Inflammatory macrophage treated with lipopolysaccharide for 1 hour (primary cell): Measurements from ENCODE around the gene LBX1.
A peak's percentile ranks its signal among the peaks of the same experiment; 100 is the strongest.
"Not testable (repeated sequence)": the region's sequence is repeated elsewhere in the genome, so short reads cannot be mapped to it uniquely, and the experiment has no call there.

Experiments
- DNase-seq, 2 donors: peaks; one replicate each; pipeline ENCODE4 v3.0.0-alpha.2; 2020 to 2022

LBX1 gene

DNA sequence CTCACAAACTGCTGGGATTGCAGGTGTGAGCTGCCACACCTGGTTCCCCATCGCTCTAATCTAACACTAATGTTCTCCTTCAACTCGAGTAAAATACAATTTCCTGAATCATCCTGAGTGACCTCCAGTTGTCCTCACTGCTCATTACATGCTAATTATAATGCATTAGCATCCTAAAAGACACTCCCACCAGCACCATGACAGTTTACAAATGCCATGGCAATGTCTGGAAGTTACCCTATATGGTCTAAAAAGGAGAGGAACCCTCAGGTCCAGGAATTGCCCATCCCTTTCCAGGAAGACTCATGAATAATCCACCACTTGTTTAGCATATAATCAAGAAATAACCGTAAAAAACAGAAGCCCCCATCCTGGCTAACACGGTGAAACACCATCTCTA, 26.6 kb downstream of the LBX1 start:
- DNase-seq, result not testable (repeated sequence)

DNA sequence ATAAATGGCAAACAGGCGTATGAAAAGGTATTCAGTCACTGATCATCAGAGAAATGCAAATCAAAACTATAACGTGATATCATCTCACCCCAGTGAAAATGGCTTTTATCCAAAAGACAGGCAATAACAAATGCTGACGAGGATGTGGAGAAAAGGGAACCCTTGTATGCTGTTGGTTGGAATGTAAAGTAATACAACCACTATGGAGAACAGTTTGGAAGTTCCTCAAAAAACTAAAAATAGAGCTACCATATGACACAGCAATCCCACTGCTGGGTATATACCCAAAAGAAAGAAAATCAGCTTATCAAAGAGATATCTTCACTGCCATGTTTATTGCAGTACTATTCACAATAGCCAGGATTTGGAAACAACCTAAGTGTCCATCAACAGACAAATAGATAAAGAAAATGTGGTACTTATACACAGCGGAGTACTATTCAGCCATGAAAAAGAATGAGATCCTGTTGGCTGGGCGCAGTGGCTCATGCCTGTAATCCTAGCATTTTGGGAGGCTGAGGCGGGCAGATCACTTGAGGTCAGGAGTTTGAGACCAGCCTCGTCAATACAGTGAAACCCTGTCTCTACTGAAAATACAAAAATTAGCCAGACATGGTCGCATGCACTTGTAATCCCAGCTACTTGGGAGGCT, 30.8 kb downstream of the LBX1 start:
- DNase-seq, result peak in 1 of 2 donors; percentile 34

DNA sequence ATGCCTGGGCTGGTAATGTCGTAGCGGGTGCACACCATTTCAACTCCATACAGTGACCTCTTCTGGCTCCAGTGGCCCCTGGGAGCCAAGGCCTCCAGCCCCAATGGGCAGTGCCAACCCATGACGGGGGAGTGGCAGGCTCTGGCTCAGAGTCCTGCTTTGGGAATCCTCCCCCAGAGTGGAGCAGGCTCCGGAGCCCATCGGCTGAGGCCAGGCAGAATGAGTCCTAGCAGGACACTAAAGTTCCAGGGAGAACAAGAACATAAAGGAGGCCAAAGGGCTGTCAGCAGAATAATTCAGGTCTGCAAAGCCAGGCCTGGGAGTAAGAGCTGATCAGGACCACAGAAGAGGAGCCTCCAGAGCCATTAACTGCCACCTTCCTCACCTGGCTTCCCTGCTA, 33.3 kb downstream of the LBX1 start:
- DNase-seq, result no peak

DNA sequence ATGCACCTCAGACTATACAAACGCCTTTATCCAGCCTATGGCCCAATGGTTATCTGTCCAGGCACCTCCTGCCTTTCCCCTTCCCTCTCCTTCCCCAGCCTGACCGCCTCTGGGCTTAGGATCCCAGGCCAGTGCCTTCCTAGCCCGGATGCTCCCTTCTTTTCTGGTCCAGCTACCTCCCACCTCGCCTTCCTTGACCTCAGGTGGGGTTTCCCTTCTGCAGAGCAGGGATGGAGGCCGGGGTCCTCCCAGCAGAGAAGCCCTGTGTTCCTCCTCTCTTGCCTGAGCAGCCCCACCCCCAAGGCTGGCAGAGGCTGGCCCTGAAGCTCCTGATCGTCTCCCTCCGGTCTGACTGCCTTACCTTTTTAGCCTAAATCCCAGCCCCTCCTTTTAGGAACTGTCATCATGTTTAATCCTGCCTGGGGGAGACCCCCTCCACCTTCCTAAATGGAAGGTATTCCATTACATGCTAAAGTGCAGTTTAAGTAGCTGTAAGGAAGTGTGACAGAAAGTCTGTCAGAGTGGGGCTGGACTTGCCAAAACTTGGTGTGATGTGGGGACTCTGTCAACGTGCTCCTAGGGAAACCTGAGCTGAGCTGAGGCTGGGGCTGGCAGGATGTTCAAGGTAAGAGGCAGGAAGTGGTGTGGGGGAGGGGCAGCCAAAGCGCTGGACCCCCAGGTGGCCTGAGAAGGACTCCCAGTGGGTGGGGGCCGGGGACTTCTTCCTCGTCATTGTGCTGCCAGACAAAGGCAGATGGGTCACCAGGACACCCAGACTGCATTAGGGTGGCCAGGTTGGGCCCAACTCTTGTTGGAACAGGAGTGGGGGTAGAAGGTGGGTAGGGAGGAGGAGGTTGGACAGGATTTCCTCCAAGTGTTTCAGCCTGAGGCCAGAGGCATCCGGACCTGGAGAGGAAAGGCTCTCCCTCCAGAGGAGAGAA, 39.5 kb downstream of the LBX1 start:
- DNase-seq, result no peak

DNA sequence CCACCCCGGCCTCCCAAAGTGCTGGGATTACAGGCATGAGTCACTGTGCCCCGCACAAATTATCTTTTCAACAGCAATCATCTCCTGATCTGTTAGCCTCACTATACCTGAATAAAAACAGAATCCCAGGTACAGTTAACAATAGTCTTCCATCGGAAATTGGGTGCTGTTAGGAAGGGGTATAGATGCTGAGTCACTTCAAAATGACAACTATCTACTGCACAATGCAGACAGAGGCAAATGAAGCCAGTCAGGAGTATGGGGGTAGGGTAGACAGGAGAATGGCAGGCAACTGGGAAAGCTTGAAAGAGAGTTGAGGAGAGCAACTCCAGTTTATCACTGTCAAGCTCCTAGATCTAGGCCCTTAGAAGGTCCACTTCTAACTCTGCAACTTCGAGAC, 40.3 kb downstream of the LBX1 start:
- DNase-seq, result no peak

DNA sequence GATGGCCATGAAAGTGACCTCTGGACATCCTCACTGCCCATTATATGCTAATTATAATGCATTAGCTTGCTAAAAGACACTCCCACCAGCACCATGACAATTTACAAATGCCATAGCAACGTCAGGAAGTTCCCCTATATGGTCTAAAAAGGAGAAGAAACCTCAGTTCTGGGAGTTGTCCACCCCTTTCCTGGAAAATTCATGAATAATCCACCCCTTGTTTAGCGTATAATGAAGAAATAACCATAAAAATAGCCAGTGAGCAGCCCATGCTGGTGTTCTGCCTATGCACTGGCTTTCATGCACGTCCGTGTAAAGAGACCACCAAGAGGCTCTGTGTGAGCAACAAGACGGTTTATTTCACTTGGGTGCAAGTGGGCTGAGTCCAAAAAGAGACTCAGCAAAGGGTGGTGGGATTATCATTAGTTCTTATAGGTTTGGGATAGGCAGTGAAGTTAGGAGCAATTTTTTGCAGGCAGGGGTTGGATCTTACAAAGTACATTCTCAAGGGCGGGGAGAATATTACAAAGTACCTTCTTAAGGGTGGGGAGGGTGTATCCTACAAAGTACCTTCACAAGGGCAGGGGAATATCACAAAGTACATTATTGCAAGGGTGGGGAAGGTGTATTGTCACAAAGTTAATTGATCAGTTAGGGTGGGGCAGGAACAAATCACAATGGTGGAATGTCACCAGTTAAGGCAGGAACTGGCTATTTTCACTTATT, 45.6 kb downstream of the LBX1 start:
- peak; percentile 22 to 46 for DNase-seq

DNA sequence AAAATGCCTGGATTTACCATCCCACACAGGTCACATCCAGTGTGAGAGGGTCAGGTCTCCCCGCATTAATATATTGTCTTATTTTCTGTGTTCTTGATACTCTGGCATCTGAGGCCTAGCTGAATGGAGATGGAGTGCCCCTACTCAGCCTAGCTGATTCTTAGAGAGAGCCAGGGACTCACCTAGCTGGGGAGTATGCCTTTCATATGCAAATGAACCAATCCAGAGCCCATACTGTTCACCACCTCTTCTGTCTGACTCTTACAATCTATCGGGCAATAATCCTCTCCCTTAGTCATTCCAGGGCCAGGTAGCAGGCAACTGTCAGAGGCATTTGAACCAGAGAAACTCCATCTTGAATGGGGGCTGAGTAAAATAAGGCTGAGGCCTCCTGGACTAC, 46.3 kb downstream of the LBX1 start:
- no peak for DNase-seq
